GM19238 (cell line): ENCODE results near the gene ZNF607.

Experiments
- DNase-seq: peaks from one replicate; pipeline ENCODE4 v3.0.0; 2011; ENCODE audit warnings: low spot score; ENCODE audit not compliant: insufficient read length

The ZNF607 gene

GRCh38 chr19:37654118-37654517 lies 65.4 kb downstream of the ZNF607 start:
- DNase-seq = no peak
